Pons (tissue), 1 donor: ENCODE measurements around the gene SNHG17.
A peak's percentile ranks its signal among the peaks of the same experiment; 100 is the strongest.
"Not testable (repeated sequence)": the region's sequence is repeated elsewhere in the genome, so short reads cannot be mapped to it uniquely, and the experiment has no call there.

Experiments used
- DNase-seq: peaks from one replicate; pipeline ENCODE4 v3.0.0-alpha.2; 2016; ENCODE audit warnings: low spot score

The SNHG17 gene

GRCh38 chr20:38447931-38448675 lies 13.0 kb upstream of the SNHG17 start:
- DNase-seq, result no peak

- DNase-seq, result no peak
Observed at GRCh38 chr20:38447251-38447661, 12.1 kb upstream of the SNHG17 start.

- peak; percentile 74 for DNase-seq
Observed at GRCh38 chr20:38446441-38447209, 11.5 kb upstream of the SNHG17 start.

- DNase-seq, result no peak
Observed at GRCh38 chr20:38445901-38446425, 10.8 kb upstream of the SNHG17 start.

- DNase-seq, result no peak
Observed at GRCh38 chr20:38445381-38445796, 10.3 kb upstream of the SNHG17 start.

GRCh38 chr20:38441916-38442315 lies 6.8 kb upstream of the SNHG17 start:
- no peak for DNase-seq

GRCh38 chr20:38441110-38441509 lies 6.0 kb upstream of the SNHG17 start:
- DNase-seq, result not testable (repeated sequence)

GRCh38 chr20:38437796-38438195 lies 2.7 kb upstream of the SNHG17 start:
- no peak for DNase-seq

- DNase-seq, result no peak
Observed at GRCh38 chr20:38435555-38435939, 419 bp upstream of the SNHG17 start.

GRCh38 chr20:38434301-38434741 lies 807 bp downstream of the SNHG17 start:
- no peak for DNase-seq

GRCh38 chr20:38433304-38433972 lies 1.7 kb downstream of the SNHG17 start:
- DNase-seq, result no peak

GRCh38 chr20:38432870-38433269 lies 2.3 kb downstream of the SNHG17 start:
- DNase-seq, result not testable (repeated sequence)

- DNase-seq, result no peak
Observed at GRCh38 chr20:38432292-38432691, 2.8 kb downstream of the SNHG17 start.

GRCh38 chr20:38430679-38431325 lies 4.3 kb downstream of the SNHG17 start:
- DNase-seq, result no peak

GRCh38 chr20:38429301-38429700 lies 5.8 kb downstream of the SNHG17 start:
- DNase-seq, result no peak

- no peak for DNase-seq
Observed at GRCh38 chr20:38428800-38429199, 6.3 kb downstream of the SNHG17 start.

- DNase-seq, result no peak
Observed at GRCh38 chr20:38427655-38428023, 7.5 kb downstream of the SNHG17 start.

- no peak for DNase-seq
Observed at GRCh38 chr20:38426006-38426897, 8.9 kb downstream of the SNHG17 start.

GRCh38 chr20:38424401-38424800 lies 10.7 kb downstream of the SNHG17 start:
- DNase-seq, result no peak

- no peak for DNase-seq
Observed at GRCh38 chr20:38423541-38423940, 11.6 kb downstream of the SNHG17 start.

GRCh38 chr20:38421915-38422314 lies 13.2 kb downstream of the SNHG17 start:
- no peak for DNase-seq
